ENCODE measurements around the gene GOLGA8O.
"Not testable (repeated sequence)": the region's sequence is repeated elsewhere in the genome, so short reads cannot be mapped to it uniquely, and the experiment has no call there.

DNA sequence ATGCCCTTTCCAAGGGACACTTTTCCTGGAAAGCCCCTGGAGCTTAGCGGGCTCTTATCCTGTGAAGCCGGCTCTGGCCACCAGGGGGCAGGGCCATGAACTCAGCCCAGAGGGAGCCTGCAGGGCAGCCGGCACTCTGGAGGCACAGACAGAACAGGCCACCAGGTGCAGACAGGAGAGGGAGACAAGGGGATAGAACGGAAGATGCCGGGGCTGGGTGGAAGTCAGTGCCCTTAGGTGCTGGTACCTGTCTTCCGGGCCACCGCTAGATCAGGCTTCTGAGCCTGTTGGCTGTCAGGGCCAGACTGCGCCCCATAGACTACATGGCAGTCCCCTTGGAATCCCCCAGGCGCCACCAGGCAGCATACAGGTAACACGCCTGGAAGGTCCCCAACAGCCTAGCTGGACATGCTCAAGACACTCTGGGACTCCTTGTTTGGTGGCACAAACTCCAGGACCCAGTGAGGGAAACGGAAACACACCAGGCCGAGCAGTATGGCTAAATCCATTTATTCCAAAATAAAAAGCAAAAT, 14.9 kb downstream of the GOLGA8O start:
- TF ChIP-seq, protein P1, sequence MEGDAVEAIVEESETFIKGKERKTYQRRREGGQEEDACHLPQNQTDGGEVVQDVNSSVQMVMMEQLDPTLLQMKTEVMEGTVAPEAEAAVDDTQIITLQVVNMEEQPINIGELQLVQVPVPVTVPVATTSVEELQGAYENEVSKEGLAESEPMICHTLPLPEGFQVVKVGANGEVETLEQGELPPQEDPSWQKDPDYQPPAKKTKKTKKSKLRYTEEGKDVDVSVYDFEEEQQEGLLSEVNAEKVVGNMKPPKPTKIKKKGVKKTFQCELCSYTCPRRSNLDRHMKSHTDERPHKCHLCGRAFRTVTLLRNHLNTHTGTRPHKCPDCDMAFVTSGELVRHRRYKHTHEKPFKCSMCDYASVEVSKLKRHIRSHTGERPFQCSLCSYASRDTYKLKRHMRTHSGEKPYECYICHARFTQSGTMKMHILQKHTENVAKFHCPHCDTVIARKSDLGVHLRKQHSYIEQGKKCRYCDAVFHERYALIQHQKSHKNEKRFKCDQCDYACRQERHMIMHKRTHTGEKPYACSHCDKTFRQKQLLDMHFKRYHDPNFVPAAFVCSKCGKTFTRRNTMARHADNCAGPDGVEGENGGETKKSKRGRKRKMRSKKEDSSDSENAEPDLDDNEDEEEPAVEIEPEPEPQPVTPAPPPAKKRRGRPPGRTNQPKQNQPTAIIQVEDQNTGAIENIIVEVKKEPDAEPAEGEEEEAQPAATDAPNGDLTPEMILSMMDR (IDR thresholded peaks at IDR 0.05): not testable (repeated sequence)
- TF ChIP-seq POLR2A (IDR thresholded peaks at IDR 0.05): not testable (repeated sequence)

Data from testis (tissue), 2 donors.